Measurements from ENCODE around the gene SLC31A1. TPM values are rescaled to one million over a fixed set of nuclear protein-coding genes. Genes with fewer than 3 reads are reported as not detected.

The SLC31A1 gene
- total RNA-seq, 4 donors from 2014 or later, result 8.7 to 9.8 (median 9.4) TPM

DNA sequence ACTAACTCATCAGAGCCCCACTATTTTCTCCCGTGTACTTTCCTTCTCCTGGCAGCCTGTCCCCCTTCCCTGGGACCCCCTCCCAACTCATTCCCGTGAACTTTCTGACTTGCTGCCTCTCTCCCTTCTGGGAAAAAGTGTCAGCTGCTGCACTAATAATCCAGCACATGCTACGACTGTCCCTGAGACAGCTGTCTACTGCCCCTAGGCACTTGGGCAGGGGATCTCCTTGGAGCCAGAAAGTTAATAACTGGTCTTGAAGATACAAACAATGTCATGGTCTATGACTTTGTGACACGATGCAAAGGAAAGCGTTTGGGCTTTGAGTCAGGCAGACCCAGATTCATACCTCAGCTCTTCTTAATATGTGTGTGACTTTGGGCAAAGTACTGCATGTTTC lies 91.9 kb downstream of the SLC31A1 start:
- no peak overlapping the region for H3K27ac ChIP-seq
- no peaks in the 10 kb centered on the region for H3K27me3 ChIP-seq
- WGBS, 2 donors (ENCODE audit: low coverage in 1 of 2), result 47 to 63% methylated on average over 2 to 4 of the region's 5 CpGs
- no peak overlapping the region for H3K4me3 ChIP-seq
- H3K9me3 ChIP-seq, result no peaks in the 10 kb centered on the region
- H3K4me1 ChIP-seq, result no peaks in the 10 kb centered on the region
- ATAC-seq, result no peak
- peaks cover 0 to 21% of the 10 kb centered on the region in 2 donors for H3K36me3 ChIP-seq
- no peak for TF ChIP-seq CTCF (IDR thresholded peaks at IDR 0.05)
- no peak for TF ChIP-seq POLR2A (IDR thresholded peaks at IDR 0.05)
- TF ChIP-seq POLR2AphosphoS5 (IDR thresholded peaks at IDR 0.05), result no peak
- TF ChIP-seq EP300 (IDR thresholded peaks at IDR 0.05), result no peak

Other genes with a start within 250 kb of the SLC31A1 start
- 1 to 10 TPM in 1 of 4 donors, under 1 TPM in 3; 0.62 to 1.2 (median 0.90) TPM for gene ZNF883, start 209.4 kb upstream of the SLC31A1 start, total RNA-seq
- gene ZFP37, start 164.8 kb upstream of the SLC31A1 start, total RNA-seq, result 1 to 10 TPM; 1.9 to 4.7 (median 3.0) TPM
- gene SLC31A2, start 70.5 kb upstream of the SLC31A1 start, total RNA-seq, result 10 to 100 TPM in 3 of 4 donors, 1 to 10 TPM in 1; 6.7 to 26.6 (median 13.6) TPM
- 10 to 100 TPM; 20.2 to 30.7 (median 22.7) TPM for gene FKBP15, start 267 bp upstream of the SLC31A1 start, total RNA-seq
- 10 to 100 TPM; 31.4 to 54.4 (median 42.1) TPM for gene CDC26, start 54.0 kb downstream of the SLC31A1 start, total RNA-seq
- gene PRPF4, start 54.1 kb downstream of the SLC31A1 start, total RNA-seq, result 10 to 100 TPM; 13.4 to 20.5 (median 16.5) TPM
- under 1 TPM in 1 of 4 donors, not detected in 3; 0.37 TPM for gene RNF183, start 81.8 kb downstream of the SLC31A1 start, total RNA-seq
- gene WDR31, start 118.7 kb downstream of the SLC31A1 start, total RNA-seq, result 1 to 10 TPM; 1.2 to 2.8 (median 2.3) TPM
- 1 to 10 TPM in 1 of 4 donors, under 1 TPM in 3; 0.16 to 4.0 (median 0.36) TPM for gene BSPRY, start 128.0 kb downstream of the SLC31A1 start, total RNA-seq
- gene HDHD3, start 155.4 kb downstream of the SLC31A1 start, total RNA-seq, result 10 to 100 TPM; 17.0 to 31.3 (median 25.1) TPM
- gene ALAD, start 179.7 kb downstream of the SLC31A1 start, total RNA-seq, result 10 to 100 TPM; 17.3 to 34.2 (median 17.9) TPM
- gene POLE3, start 189.1 kb downstream of the SLC31A1 start, total RNA-seq, result 10 to 100 TPM; 32.3 to 47.1 (median 34.6) TPM
- gene C9orf43, start 189.2 kb downstream of the SLC31A1 start, total RNA-seq, result 1 to 10 TPM in 2 of 4 donors, under 1 TPM in 1, not detected in 1; 0.54 to 2.5 (median 1.7) TPM
- gene RGS3, start 242.2 kb downstream of the SLC31A1 start, total RNA-seq, result 100 to 1,000 TPM in 1 of 4 donors, 10 to 100 TPM in 3; 43.9 to 122 (median 72.7) TPM